Measurements from ENCODE around the gene STAT5A. TPM values are rescaled to one million over a fixed set of nuclear protein-coding genes. Genes with fewer than 3 reads are reported as not detected.
A peak's percentile ranks its signal among the peaks of the same experiment; 100 is the strongest.

STAT5A gene
- total RNA-seq, 2 experiments from 2014 or later = 141 to 150 TPM

DNA sequence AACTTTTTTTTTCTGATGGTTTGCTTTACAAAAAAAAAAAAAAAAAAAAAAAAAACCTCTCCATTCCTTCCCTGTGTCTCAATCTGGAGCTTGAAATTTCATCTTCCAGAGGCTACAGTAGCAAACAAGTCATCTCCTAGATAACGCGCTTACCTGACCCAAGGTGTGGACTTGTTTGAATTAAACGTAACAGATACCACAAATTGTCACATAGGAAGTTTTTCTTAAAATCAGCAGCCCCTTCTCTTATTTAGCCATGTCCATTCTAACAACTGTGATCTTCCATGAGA lies 14.1 kb upstream of the STAT5A start:
- Histone ChIP-seq H3K4me3 (ENCODE audit: low read length) (peak overlapping the region; percentile 91), H3K9me3 (ENCODE audit: control insufficient read depth in 1 of 2, insufficient read depth in 1 of 2, low read length in 2 of 2) (no peaks in the 10 kb centered on the region), H3K27ac (ENCODE audit: low read depth in 1 of 2, low read length in 2 of 2) (peak overlapping the region; percentile 60 to 76), H3K36me3 (ENCODE audit: insufficient read depth, low read length) (no peaks in the 10 kb centered on the region), H3K4me1 (ENCODE audit: insufficient read depth, low read length) (peaks cover 31% of the 10 kb centered on the region), H3K27me3 (ENCODE audit: control insufficient read depth in 1 of 2, insufficient read depth in 2 of 2, low read length in 2 of 2) (no peaks in the 10 kb centered on the region)
- no peak for DNase-seq
- TF ChIP-seq, protein P1, sequence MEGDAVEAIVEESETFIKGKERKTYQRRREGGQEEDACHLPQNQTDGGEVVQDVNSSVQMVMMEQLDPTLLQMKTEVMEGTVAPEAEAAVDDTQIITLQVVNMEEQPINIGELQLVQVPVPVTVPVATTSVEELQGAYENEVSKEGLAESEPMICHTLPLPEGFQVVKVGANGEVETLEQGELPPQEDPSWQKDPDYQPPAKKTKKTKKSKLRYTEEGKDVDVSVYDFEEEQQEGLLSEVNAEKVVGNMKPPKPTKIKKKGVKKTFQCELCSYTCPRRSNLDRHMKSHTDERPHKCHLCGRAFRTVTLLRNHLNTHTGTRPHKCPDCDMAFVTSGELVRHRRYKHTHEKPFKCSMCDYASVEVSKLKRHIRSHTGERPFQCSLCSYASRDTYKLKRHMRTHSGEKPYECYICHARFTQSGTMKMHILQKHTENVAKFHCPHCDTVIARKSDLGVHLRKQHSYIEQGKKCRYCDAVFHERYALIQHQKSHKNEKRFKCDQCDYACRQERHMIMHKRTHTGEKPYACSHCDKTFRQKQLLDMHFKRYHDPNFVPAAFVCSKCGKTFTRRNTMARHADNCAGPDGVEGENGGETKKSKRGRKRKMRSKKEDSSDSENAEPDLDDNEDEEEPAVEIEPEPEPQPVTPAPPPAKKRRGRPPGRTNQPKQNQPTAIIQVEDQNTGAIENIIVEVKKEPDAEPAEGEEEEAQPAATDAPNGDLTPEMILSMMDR (IDR thresholded peaks at IDR 0.05) = no peak
- ChIA-PET POLR2A (interaction anchor here (0.5 to 13.5 kb wide), 7 partner anchors 14 to 115 kb away, joined by 3 to 301 read pairs (median 21); partner anchors contain the start of genes STAT3 and STAT5A), CTCF (interaction anchor here (0.8 to 3.6 kb wide), 4 partner anchors 15 to 52 kb away, joined by 4 to 35 read pairs (median 6); no protein-coding TSS in a partner anchor)
- ATAC-seq (ENCODE audit: poor library complexity) = no peak
- Mint-ChIP-seq H3K27ac (peak overlapping the region; percentile 91), H3K4me1 (ENCODE audit: low read depth) (peaks cover 70% of the 10 kb centered on the region), H3K36me3 (ENCODE audit: low read depth) (peaks cover 32% of the 10 kb centered on the region), H3K27me3 (no peaks in the 10 kb centered on the region), H3K4me3 (peak overlapping the region; percentile 92), H3K9me3 (no peaks in the 10 kb centered on the region)
- intact Hi-C loops (cut with DNase I, micrococcal nuclease) = loop anchor here in 1 of 2 experiments (1.0 kb wide), 1 partner anchor 26 kb away; no protein-coding TSS in a partner anchor

DNA sequence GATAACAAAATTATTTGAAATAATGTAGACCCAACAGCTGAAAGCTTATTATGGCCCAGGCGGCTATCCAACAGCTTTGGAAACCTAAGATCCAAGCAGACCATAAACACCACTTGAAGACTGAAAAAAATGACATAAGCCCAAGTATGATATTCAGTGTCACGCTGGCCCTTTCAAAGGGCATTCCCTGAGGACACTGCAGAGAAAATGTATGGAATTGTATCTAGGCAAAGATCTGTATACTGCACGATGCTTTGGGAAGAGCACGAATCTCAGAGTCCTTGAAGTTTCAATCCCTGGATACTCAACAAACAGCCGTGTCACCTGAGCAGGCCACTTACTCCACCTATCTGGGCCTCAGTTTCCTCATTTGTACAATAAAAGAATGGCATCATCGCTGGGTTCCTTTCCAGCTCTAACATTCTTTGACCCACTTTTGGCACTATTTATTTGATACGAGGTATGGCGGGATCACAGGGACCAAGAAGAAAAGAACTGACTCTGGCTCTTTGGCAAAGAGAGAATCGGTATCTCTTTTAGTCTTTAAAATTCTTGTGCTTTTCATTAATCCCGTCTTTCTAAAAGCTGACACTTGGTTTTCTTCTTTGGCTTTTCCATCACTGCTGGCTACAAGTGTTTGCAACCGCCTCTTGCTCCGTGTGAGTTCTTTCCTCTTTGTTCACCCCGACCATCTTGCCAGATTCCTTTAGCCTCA lies 13.3 kb upstream of the STAT5A start:
- H3K4me1 Mint-ChIP-seq (ENCODE audit: low read depth) = peaks cover 62% of the 10 kb centered on the region
- peaks cover 23% of the 10 kb centered on the region for H3K4me1 ChIP-seq (ENCODE audit: insufficient read depth, low read length)
- POLR2A ChIA-PET = interaction anchor here (0.5 to 13.5 kb wide), 10 partner anchors 8 to 114 kb away, joined by 3 to 301 read pairs (median 4); partner anchors contain the start of genes STAT3 and STAT5A
- no peaks in the 10 kb centered on the region for H3K27me3 Mint-ChIP-seq
- H3K27ac ChIP-seq (ENCODE audit: low read depth in 1 of 2, low read length in 2 of 2) = peak overlapping the region; percentile 60 to 76
- H3K36me3 ChIP-seq (ENCODE audit: insufficient read depth, low read length) = no peaks in the 10 kb centered on the region
- peak; percentile 2 for ATAC-seq (ENCODE audit: poor library complexity)
- TF ChIP-seq, protein P1 (IDR thresholded peaks at IDR 0.05) = no peak
- H3K4me3 Mint-ChIP-seq = peak overlapping the region; percentile 92
- no peaks in the 10 kb centered on the region for H3K9me3 Mint-ChIP-seq
- H3K36me3 Mint-ChIP-seq (ENCODE audit: low read depth) = peaks cover 28% of the 10 kb centered on the region
- H3K9me3 ChIP-seq (ENCODE audit: control insufficient read depth in 1 of 2, insufficient read depth in 1 of 2, low read length in 2 of 2) = no peaks in the 10 kb centered on the region
- H3K27ac Mint-ChIP-seq = peak overlapping the region; percentile 91
- no peaks in the 10 kb centered on the region for H3K27me3 ChIP-seq (ENCODE audit: control insufficient read depth in 1 of 2, insufficient read depth in 2 of 2, low read length in 2 of 2)
- DNase-seq = no peak
- CTCF ChIA-PET = interaction anchor here (0.8 to 3.6 kb wide), 9 partner anchors 9 to 53 kb away, joined by 3 to 35 read pairs (median 4); partner anchors contain the start of gene STAT5A
- intact Hi-C loops (cut with DNase I, micrococcal nuclease) = loop anchor here (1.0 to 5.0 kb wide), 3 partner anchors 12 to 153 kb away; partner anchors contain the start of genes HSPB9 (in 1 of the 2) and KAT2A (in 1 of the 2)
- peak overlapping the region; percentile 91 for H3K4me3 ChIP-seq (ENCODE audit: low read length)

DNA sequence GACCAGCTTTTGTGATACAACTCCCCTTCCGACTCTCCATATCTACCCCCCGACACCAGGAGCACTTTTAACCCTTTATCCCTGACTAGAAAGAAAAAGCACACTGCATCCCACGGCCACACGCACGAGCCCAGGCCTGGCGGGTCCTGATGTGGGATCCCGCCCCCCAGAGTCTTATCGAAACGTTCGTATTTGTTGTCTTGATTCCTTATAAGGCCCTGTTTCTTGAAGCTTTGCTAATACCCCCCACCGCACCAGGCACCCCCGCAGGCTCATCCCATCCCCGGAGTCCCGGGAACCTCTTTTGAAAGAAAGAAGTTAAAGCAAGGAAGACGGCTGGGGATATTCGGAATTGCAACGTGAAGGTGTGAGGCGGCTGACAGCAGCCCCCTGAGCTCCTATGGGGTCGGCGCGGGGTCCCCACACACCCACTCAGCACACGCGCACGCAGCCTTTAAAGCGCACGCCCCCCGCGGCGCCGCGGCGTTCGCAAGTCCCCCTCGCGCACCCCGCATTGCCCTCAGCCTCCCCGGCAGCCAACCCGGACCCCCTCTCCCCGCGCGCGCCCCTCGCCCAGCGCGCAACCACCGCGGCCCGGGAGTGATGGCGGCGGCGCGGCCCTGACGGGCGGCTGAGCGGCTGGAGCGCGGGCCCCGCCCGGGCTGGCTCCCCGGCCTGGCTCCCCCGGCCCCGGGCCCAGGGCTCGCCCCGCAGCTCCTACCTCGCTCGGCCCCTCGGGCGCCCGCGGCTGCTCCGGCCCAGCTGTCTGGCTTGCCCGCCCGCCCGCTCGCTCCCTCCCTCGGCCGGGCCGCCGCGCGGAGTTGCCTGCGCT lies 12.6 kb upstream of the STAT5A start:
- ChIA-PET CTCF (interaction anchor here (0.6 to 3.6 kb wide), 11 partner anchors 8 to 75 kb away, joined by 3 to 35 read pairs (median 4); partner anchors contain the start of gene STAT5A), POLR2A (interaction anchor here (0.6 to 13.5 kb wide), 13 partner anchors 9 to 279 kb away, joined by 3 to 301 read pairs (median 3); partner anchors contain the start of genes DNAJC7, STAT3 and STAT5A)
- Mint-ChIP-seq H3K4me1 (ENCODE audit: low read depth) (peaks cover 55% of the 10 kb centered on the region), H3K4me3 (peak overlapping the region; percentile 92), H3K27me3 (no peaks in the 10 kb centered on the region), H3K36me3 (ENCODE audit: low read depth) (peaks cover 28% of the 10 kb centered on the region), H3K27ac (peak overlapping the region; percentile 91), H3K9me3 (no peaks in the 10 kb centered on the region)
- H3K36me3 ChIP-seq (ENCODE audit: insufficient read depth, low read length) = no peaks in the 10 kb centered on the region
- no peaks in the 10 kb centered on the region for H3K27me3 ChIP-seq (ENCODE audit: control insufficient read depth in 1 of 2, insufficient read depth in 2 of 2, low read length in 2 of 2)
- peak in 12 of 14 experiments; percentile 21 to 67 (median 37) for DNase-seq
- no peaks in the 10 kb centered on the region for H3K9me3 ChIP-seq (ENCODE audit: control insufficient read depth in 1 of 2, insufficient read depth in 1 of 2, low read length in 2 of 2)
- intact Hi-C loops (cut with DNase I, micrococcal nuclease) = loop anchor here (1.0 to 5.0 kb wide), 3 partner anchors 12 to 153 kb away; partner anchors contain the start of genes HSPB9 (in 1 of the 2) and KAT2A (in 1 of the 2)
- TF ChIP-seq, protein P1 (IDR thresholded peaks at IDR 0.05) = no peak
- H3K27ac ChIP-seq (ENCODE audit: low read depth in 1 of 2, low read length in 2 of 2) = peak overlapping the region; percentile 60 to 76
- H3K4me1 ChIP-seq (ENCODE audit: insufficient read depth, low read length) = peaks cover 19% of the 10 kb centered on the region
- H3K4me3 ChIP-seq (ENCODE audit: low read length) = peak overlapping the region; percentile 91
- ATAC-seq (ENCODE audit: poor library complexity) = peak; percentile 33

Measured in CD4-positive, alpha-beta T cell (primary cell).